Ramos (cell line): Measurements from ENCODE around the gene ARID3B.
"Not testable (repeated sequence)": the region's sequence is repeated elsewhere in the genome, so short reads cannot be mapped to it uniquely, and the experiment has no call there.

ENCODE experiments used
- in situ Hi-C: fragments of 300-500 bp; cut with MboI; formaldehyde crosslinking; loops from one replicate; pipeline ENCODE4 v1.14.3; 2022; ENCODE audit warnings: low sequenced_read_pairs; ENCODE audit not compliant: unreplicated experiment

ARID3B gene

GRCh38 chr15:74531144-74531811 is 9.7 kb upstream of the ARID3B start:
- in situ Hi-C loops: no loop called here

GRCh38 chr15:74535388-74536084 is 5.5 kb upstream of the ARID3B start:
- in situ Hi-C loops: no loop called here

GRCh38 chr15:74537736-74538135 is 3.3 kb upstream of the ARID3B start:
- in situ Hi-C loops: no loop called here

- in situ Hi-C loops: not testable (repeated sequence)
Observed at GRCh38 chr15:74539521-74539920, 1.5 kb upstream of the ARID3B start.

GRCh38 chr15:74540161-74540760 is 759 bp upstream of the ARID3B start:
- in situ Hi-C loops: no loop called here

- in situ Hi-C loops: no loop called here
Observed at GRCh38 chr15:74541494-74542165, 610 bp downstream of the ARID3B start.

- in situ Hi-C loops: no loop called here
Observed at GRCh38 chr15:74542166-74543042, 1.4 kb downstream of the ARID3B start.

- in situ Hi-C loops: no loop called here
Observed at GRCh38 chr15:74543043-74543422, 2.0 kb downstream of the ARID3B start.

GRCh38 chr15:74543583-74543982 is 2.6 kb downstream of the ARID3B start:
- in situ Hi-C loops: no loop called here

- in situ Hi-C loops: no loop called here
Observed at GRCh38 chr15:74545086-74545485, 4.1 kb downstream of the ARID3B start.

GRCh38 chr15:74545776-74546656 is 5.0 kb downstream of the ARID3B start:
- in situ Hi-C loops: no loop called here

GRCh38 chr15:74547616-74548015 is 6.6 kb downstream of the ARID3B start:
- in situ Hi-C loops: no loop called here

GRCh38 chr15:74548241-74548640 is 7.2 kb downstream of the ARID3B start:
- in situ Hi-C loops: no loop called here

- in situ Hi-C loops: no loop called here
Observed at GRCh38 chr15:74549816-74550215, 8.8 kb downstream of the ARID3B start.

GRCh38 chr15:74551714-74552113 is 10.7 kb downstream of the ARID3B start:
- in situ Hi-C loops: no loop called here

- in situ Hi-C loops: no loop called here
Observed at GRCh38 chr15:74552773-74553441, 11.9 kb downstream of the ARID3B start.

GRCh38 chr15:74555192-74555591 is 14.2 kb downstream of the ARID3B start:
- in situ Hi-C loops: no loop called here

- in situ Hi-C loops: no loop called here
Observed at GRCh38 chr15:74558706-74559105, 17.7 kb downstream of the ARID3B start.

- in situ Hi-C loops: no loop called here
Observed at GRCh38 chr15:74563442-74563841, 22.4 kb downstream of the ARID3B start.
